ENCODE results near the gene AKAP3. TPM values are rescaled to one million over a fixed set of nuclear protein-coding genes. Genes with fewer than 3 reads are reported as not detected.

AKAP3 gene
- total and polyA plus RNA-seq, 2 experiments from 2014 or later: 1.3 to 3.2 TPM

DNA sequence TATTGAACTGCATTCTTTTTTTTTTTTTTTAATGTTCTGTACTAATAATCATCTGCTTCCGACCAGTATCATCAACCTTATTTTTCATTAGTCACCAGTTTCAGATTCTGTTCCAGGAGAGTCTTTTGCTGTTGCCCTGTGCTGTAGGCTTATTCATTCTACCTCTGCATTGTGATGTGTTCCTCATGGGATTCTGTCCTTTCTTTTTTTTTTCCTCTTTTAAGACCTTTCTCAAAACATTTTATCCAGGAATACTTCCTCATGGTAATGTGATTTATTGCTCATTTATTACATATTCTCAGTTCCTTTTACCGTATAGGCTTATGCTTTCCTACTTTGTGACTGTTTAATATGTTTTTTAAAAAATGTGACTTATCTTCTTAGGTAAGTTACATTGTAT lies 4.8 kb upstream of the AKAP3 start (continued):
- TF ChIP-seq, protein P1, sequence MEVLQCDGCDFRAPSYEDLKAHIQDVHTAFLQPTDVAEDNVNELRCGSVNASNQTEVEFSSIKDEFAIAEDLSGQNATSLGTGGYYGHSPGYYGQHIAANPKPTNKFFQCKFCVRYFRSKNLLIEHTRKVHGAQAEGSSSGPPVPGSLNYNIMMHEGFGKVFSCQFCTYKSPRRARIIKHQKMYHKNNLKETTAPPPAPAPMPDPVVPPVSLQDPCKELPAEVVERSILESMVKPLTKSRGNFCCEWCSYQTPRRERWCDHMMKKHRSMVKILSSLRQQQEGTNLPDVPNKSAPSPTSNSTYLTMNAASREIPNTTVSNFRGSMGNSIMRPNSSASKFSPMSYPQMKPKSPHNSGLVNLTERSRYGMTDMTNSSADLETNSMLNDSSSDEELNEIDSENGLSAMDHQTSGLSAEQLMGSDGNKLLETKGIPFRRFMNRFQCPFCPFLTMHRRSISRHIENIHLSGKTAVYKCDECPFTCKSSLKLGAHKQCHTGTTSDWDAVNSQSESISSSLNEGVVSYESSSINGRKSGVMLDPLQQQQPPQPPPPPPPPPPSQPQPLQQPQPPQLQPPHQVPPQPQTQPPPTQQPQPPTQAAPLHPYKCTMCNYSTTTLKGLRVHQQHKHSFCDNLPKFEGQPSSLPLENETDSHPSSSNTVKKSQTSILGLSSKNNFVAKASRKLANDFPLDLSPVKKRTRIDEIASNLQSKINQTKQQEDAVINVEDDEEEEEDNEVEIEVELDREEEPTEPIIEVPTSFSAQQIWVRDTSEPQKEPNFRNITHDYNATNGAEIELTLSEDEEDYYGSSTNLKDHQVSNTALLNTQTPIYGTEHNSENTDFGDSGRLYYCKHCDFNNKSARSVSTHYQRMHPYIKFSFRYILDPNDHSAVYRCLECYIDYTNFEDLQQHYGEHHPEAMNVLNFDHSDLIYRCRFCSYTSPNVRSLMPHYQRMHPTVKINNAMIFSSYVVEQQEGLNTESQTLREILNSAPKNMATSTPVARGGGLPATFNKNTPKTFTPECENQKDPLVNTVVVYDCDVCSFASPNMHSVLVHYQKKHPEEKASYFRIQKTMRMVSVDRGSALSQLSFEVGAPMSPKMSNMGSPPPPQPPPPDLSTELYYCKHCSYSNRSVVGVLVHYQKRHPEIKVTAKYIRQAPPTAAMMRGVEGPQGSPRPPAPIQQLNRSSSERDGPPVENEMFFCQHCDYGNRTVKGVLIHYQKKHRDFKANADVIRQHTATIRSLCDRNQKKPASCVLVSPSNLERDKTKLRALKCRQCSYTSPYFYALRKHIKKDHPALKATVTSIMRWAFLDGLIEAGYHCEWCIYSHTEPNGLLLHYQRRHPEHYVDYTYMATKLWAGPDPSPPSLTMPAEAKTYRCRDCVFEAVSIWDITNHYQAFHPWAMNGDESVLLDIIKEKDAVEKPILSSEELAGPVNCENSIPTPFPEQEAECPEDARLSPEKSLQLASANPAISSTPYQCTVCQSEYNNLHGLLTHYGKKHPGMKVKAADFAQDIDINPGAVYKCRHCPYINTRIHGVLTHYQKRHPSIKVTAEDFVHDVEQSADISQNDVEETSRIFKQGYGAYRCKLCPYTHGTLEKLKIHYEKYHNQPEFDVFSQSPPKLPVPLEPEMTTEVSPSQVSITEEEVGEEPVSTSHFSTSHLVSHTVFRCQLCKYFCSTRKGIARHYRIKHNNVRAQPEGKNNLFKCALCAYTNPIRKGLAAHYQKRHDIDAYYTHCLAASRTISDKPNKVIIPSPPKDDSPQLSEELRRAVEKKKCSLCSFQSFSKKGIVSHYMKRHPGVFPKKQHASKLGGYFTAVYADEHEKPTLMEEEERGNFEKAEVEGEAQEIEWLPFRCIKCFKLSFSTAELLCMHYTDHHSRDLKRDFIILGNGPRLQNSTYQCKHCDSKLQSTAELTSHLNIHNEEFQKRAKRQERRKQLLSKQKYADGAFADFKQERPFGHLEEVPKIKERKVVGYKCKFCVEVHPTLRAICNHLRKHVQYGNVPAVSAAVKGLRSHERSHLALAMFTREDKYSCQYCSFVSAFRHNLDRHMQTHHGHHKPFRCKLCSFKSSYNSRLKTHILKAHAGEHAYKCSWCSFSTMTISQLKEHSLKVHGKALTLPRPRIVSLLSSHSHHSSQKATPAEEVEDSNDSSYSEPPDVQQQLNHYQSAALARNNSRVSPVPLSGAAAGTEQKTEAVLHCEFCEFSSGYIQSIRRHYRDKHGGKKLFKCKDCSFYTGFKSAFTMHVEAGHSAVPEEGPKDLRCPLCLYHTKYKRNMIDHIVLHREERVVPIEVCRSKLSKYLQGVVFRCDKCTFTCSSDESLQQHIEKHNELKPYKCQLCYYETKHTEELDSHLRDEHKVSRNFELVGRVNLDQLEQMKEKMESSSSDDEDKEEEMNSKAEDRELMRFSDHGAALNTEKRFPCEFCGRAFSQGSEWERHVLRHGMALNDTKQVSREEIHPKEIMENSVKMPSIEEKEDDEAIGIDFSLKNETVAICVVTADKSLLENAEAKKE (CRISPR knock-in tag; IDR thresholded peaks at IDR 0.05): no peak

GRCh38 chr12:4653257-4653656 lies 4.4 kb upstream of the AKAP3 start:
- peaks cover 3% of the 10 kb centered on the region; the same call in 2 of the 3 replicates for H3K4me1 Mint-ChIP-seq
- ATAC-seq (no peak), DNase-seq (ENCODE audit: low spot score) (peak; percentile 27)
- Histone ChIP-seq H2AFZ (no peak overlapping the region), H3F3A (replicated peaks; ENCODE audit: low read depth) (no peaks in the 10 kb centered on the region), H3K4me2 (no peak overlapping the region), H3K79me2 (replicated peaks; ENCODE audit: insufficient read depth) (peaks cover 56% of the 10 kb centered on the region), H3K27ac (ENCODE audit: low read depth) (no peak overlapping the region), H3K4me3 (no peak overlapping the region), H3K9me2 (ENCODE audit: insufficient read depth) (no peaks in the 10 kb centered on the region), H3K27me3 (ENCODE audit: insufficient read depth) (no peaks in the 10 kb centered on the region), H3K36me3 (ENCODE audit: insufficient read depth) (peaks cover 9% of the 10 kb centered on the region; the same call in 1 of the 2 replicates), H3K4me1 (ENCODE audit: insufficient read depth) (peaks cover 10% of the 10 kb centered on the region; the same call in 1 of the 2 replicates), H4K20me1 (replicated peaks; ENCODE audit: insufficient read depth) (no peaks in the 10 kb centered on the region; the same call in none of the 2 replicates)
- TF ChIP-seq EZH2 (IDR thresholded peaks at IDR 0.05; ENCODE audit: low read depth, unreplicated experiment) (no peak), POLR2AphosphoS5 (IDR thresholded peaks at IDR 0.05; ENCODE audit: low read depth) (no peak), CTCF (conservative IDR thresholded peaks at IDR 0.05; ENCODE audit: low read depth in 2 of 2) (peak in 1 of 2 experiments; percentile 28; a peak in 1 of 4 replicates)
- TF ChIP-seq, protein P1 (CRISPR knock-in tag; IDR thresholded peaks at IDR 0.05): no peak
- H3K4me3 Mint-ChIP-seq: no peak overlapping the region
- peaks cover 6% of the 10 kb centered on the region for H3K27me3 Mint-ChIP-seq (ENCODE audit: insufficient read depth, low read depth, poor library complexity)
- no peak overlapping the region; the same call in 1 of the 2 replicates for H3K27ac Mint-ChIP-seq
- H3K9me3 Mint-ChIP-seq: no peaks in the 10 kb centered on the region
- peaks cover 16% of the 10 kb centered on the region for H3K36me3 Mint-ChIP-seq (ENCODE audit: low read depth)
